ENCODE measurements around the gene CST9L. TPM values are rescaled to one million over a fixed set of nuclear protein-coding genes. Genes with fewer than 3 reads are reported as not detected.

Gene CST9L
- total and polyA plus RNA-seq, 4 donors, result not detected

GRCh38 chr20:23603321-23603720 is 35.0 kb upstream of the CST9L start:
- Histone ChIP-seq H3K36me3 (ENCODE audit: control insufficient read depth in 4 of 4, insufficient read depth in 4 of 4, low read length in 4 of 4) (no peaks in the 10 kb centered on the region), H3K9me3 (ENCODE audit: control insufficient read depth in 4 of 4, insufficient read depth in 3 of 4, low read length in 3 of 4) (peaks cover 0 to 2% (median 0%) of the 10 kb centered on the region in 4 donors), H3K4me3 (no peak overlapping the region), H3K4me1 (ENCODE audit: control insufficient read depth in 5 of 5, insufficient read depth in 5 of 5, low read length in 5 of 5) (peaks cover 0 to 1% (median 0%) of the 10 kb centered on the region in 5 donors), H3K27me3 (ENCODE audit: control insufficient read depth in 3 of 3, insufficient read depth in 3 of 3, low read length in 2 of 3) (no peaks in the 10 kb centered on the region), H3K9ac (ENCODE audit: insufficient read depth in 1 of 2, low read length in 2 of 2) (no peak overlapping the region), H3K27ac (ENCODE audit: low read depth in 1 of 2, low read length in 1 of 2) (no peak overlapping the region)
- DNase-seq (no peak), ATAC-seq (ENCODE audit: insufficient read depth, low FRiP score) (no peak)
- WGBS, 2 donors, result 84 to 88% methylated on average over 4 of the region's 4 CpGs
- TF ChIP-seq CTCF (IDR thresholded peaks at IDR 0.05; ENCODE audit: control extremely low read depth, extremely low read depth), result no peak

GRCh38 chr20:23602699-23603098 is 34.4 kb upstream of the CST9L start:
- H3K4me3 ChIP-seq, result no peak overlapping the region
- peaks cover 0 to 1% (median 0%) of the 10 kb centered on the region in 5 donors for H3K4me1 ChIP-seq (ENCODE audit: control insufficient read depth in 5 of 5, insufficient read depth in 5 of 5, low read length in 5 of 5)
- H3K9me3 ChIP-seq (ENCODE audit: control insufficient read depth in 4 of 4, insufficient read depth in 3 of 4, low read length in 3 of 4), result peaks cover 0 to 2% (median 0%) of the 10 kb centered on the region in 4 donors
- H3K27me3 ChIP-seq (ENCODE audit: control insufficient read depth in 3 of 3, insufficient read depth in 3 of 3, low read length in 2 of 3), result no peaks in the 10 kb centered on the region
- no peak for ATAC-seq (ENCODE audit: insufficient read depth, low FRiP score)
- WGBS, 2 donors, result 59 to 64% methylated on average over 6 of the region's 6 CpGs
- H3K27ac ChIP-seq (ENCODE audit: low read depth in 1 of 2, low read length in 1 of 2), result no peak overlapping the region
- H3K9ac ChIP-seq (ENCODE audit: insufficient read depth in 1 of 2, low read length in 2 of 2), result no peak overlapping the region
- DNase-seq, result no peak
- no peaks in the 10 kb centered on the region for H3K36me3 ChIP-seq (ENCODE audit: control insufficient read depth in 4 of 4, insufficient read depth in 4 of 4, low read length in 4 of 4)
- no peak for TF ChIP-seq CTCF (IDR thresholded peaks at IDR 0.05; ENCODE audit: control extremely low read depth, extremely low read depth)

GRCh38 chr20:23602241-23602640 is 34.0 kb upstream of the CST9L start:
- ATAC-seq (ENCODE audit: insufficient read depth, low FRiP score) (no peak), DNase-seq (no peak)
- H3K9me3 ChIP-seq (ENCODE audit: control insufficient read depth in 4 of 4, insufficient read depth in 3 of 4, low read length in 3 of 4), result peaks cover 0 to 2% (median 0%) of the 10 kb centered on the region in 4 donors
- WGBS, 2 donors, result 21 to 46% methylated on average over 2 of the region's 2 CpGs
- H3K4me1 ChIP-seq (ENCODE audit: control insufficient read depth in 5 of 5, insufficient read depth in 5 of 5, low read length in 5 of 5), result peaks cover 0 to 1% (median 0%) of the 10 kb centered on the region in 5 donors
- no peaks in the 10 kb centered on the region for H3K36me3 ChIP-seq (ENCODE audit: control insufficient read depth in 4 of 4, insufficient read depth in 4 of 4, low read length in 4 of 4)
- no peaks in the 10 kb centered on the region for H3K27me3 ChIP-seq (ENCODE audit: control insufficient read depth in 3 of 3, insufficient read depth in 3 of 3, low read length in 2 of 3)
- no peak overlapping the region for H3K27ac ChIP-seq (ENCODE audit: low read depth in 1 of 2, low read length in 1 of 2)
- H3K4me3 ChIP-seq, result no peak overlapping the region
- no peak for TF ChIP-seq CTCF (IDR thresholded peaks at IDR 0.05; ENCODE audit: control extremely low read depth, extremely low read depth)
- no peak overlapping the region for H3K9ac ChIP-seq (ENCODE audit: insufficient read depth in 1 of 2, low read length in 2 of 2)

- Histone ChIP-seq H3K9me3 (ENCODE audit: control insufficient read depth in 4 of 4, insufficient read depth in 3 of 4, low read length in 3 of 4) (peaks cover 0 to 2% (median 0%) of the 10 kb centered on the region in 4 donors), H3K9ac (ENCODE audit: insufficient read depth in 1 of 2, low read length in 2 of 2) (no peak overlapping the region), H3K4me1 (ENCODE audit: control insufficient read depth in 5 of 5, insufficient read depth in 5 of 5, low read length in 5 of 5) (peaks cover 0 to 1% (median 0%) of the 10 kb centered on the region in 5 donors), H3K27me3 (ENCODE audit: control insufficient read depth in 3 of 3, insufficient read depth in 3 of 3, low read length in 2 of 3) (no peaks in the 10 kb centered on the region), H3K27ac (ENCODE audit: low read depth in 1 of 2, low read length in 1 of 2) (no peak overlapping the region), H3K36me3 (ENCODE audit: control insufficient read depth in 4 of 4, insufficient read depth in 4 of 4, low read length in 4 of 4) (no peaks in the 10 kb centered on the region), H3K4me3 (no peak overlapping the region)
- DNase-seq, result no peak
- WGBS, 2 donors, result 69 to 71% methylated on average over 4 of the region's 4 CpGs
- TF ChIP-seq CTCF (IDR thresholded peaks at IDR 0.05; ENCODE audit: control extremely low read depth, extremely low read depth), result no peak
- no peak for ATAC-seq (ENCODE audit: insufficient read depth, low FRiP score)
Measured at GRCh38 chr20:23601715-23602114, 33.4 kb upstream of the CST9L start.
